BJ (cell line): Measurements from ENCODE around the gene C19orf25. TPM values are rescaled to one million over a fixed set of nuclear protein-coding genes. Genes with fewer than 3 reads are reported as not detected.

ENCODE experiments used
- CTCF ChIA-PET: fragments of 350-600 bp; formaldehyde crosslinking; extraction: SDS; loops from one replicate; lab custom pipeline; 2021; ENCODE audit warnings: antibody characterized with exemption, inconsistent platforms; lab: Yijun Ruan, JAX
- POLR2A ChIA-PET: fragments of 300-600 bp; sonication (Branson Sonifier 250); formaldehyde crosslinking; extraction: SDS; loops from one replicate; lab custom pipeline; 2021; ENCODE audit warnings: antibody characterized with exemption; lab: Charles Lee
- DNase-seq: peaks from one replicate; pipeline ENCODE4 v3.0.0-alpha.2; 2011; ENCODE audit warnings: low read depth
- H3K27me3 ChIP-seq: 2 replicates; pipeline ENCODE4 v1.6.0; 2011; ENCODE audit warnings: low read length; ENCODE audit not compliant: control insufficient read depth, insufficient read depth
- H3K36me3 ChIP-seq: 2 replicates; pipeline ENCODE4 v1.5.1; 2011; ENCODE audit warnings: low read length; ENCODE audit not compliant: control insufficient read depth, insufficient read depth
- H3K4me3 ChIP-seq: 2 replicates; pipeline ENCODE4 v1.5.1; 2011; ENCODE audit warnings: low read depth, mild to moderate bottlenecking, control low read depth, low read length
- CTCF ChIP-seq: IDR thresholded peaks from 2 replicates; pipeline ENCODE4 v1.5.1; 2011; ENCODE audit warnings: low read depth, mild to moderate bottlenecking, control low read depth, inconsistent platforms, low read length, moderate library complexity; ENCODE audit not compliant: insufficient read depth
- polyA plus RNA-seq: library from polyadenylated mRNA; depleted of rRNA; stranded (reverse); fragments of >200 nt; gene quantifications from 2 replicates; pipeline ENCODE4 v1.2.3, GENCODE V29; 2011

Gene C19orf25
- polyA plus RNA-seq, 1 experiment = 32.6 TPM

DNA sequence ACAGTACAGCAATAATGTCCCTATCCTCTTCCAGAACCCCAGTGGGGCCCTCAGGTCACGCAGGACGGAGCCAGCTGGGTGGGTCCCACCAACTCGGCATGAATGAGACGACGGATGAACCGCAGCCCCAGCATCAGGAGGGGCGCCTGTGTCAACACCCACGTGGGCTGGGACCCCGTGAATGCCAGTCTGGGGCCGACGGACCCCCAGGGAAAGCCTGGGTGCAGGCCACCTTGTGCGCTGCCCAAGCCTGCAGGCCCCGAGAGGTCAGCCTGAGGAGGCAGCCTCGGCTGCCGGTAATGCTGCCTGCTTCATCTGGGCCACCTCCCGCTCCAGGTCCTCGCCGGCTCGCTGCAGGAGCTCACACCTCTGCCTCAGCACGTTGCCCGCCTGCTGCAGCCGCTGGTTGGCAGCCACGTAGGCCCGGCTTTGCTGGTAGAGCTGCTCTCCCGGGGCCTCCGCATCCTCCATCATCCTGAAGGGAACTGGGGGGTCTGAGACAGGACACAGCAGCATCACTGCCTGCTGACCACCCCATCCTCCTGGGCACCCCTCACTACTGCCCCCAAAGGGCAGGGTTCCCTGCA is 4.2 kb downstream of the C19orf25 start:
- H3K4me3 ChIP-seq = no peak overlapping the region
- TF ChIP-seq CTCF = no peak
- ChIA-PET CTCF (interaction anchor here (2.1 kb wide), 1 partner anchor 9 kb away, joined by 8 read pairs; no protein-coding TSS in a partner anchor), POLR2A (no interaction called here)
- peaks cover 14% of the 10 kb centered on the region for H3K27me3 ChIP-seq
- DNase-seq = no peak
- H3K36me3 ChIP-seq = peaks cover 6% of the 10 kb centered on the region

GRCh38 chr19:1474011-1474764 is 4.8 kb downstream of the C19orf25 start:
- Histone ChIP-seq H3K27me3 (peaks cover 14% of the 10 kb centered on the region), H3K4me3 (no peak overlapping the region), H3K36me3 (peaks cover 6% of the 10 kb centered on the region)
- DNase-seq = no peak
- ChIA-PET POLR2A (no interaction called here), CTCF (interaction anchor here (1.3 to 2.1 kb wide), 2 partner anchors 9 to 29 kb away, joined by 5 to 8 read pairs; no protein-coding TSS in a partner anchor)
- TF ChIP-seq CTCF = no peak

- ChIA-PET CTCF (interaction anchor here (1.3 kb wide), 1 partner anchor 28 kb away, joined by 5 read pairs; no protein-coding TSS in a partner anchor), POLR2A (no interaction called here)
- Histone ChIP-seq H3K27me3 (peaks cover 17% of the 10 kb centered on the region), H3K36me3 (peaks cover 6% of the 10 kb centered on the region), H3K4me3 (no peak overlapping the region)
- TF ChIP-seq CTCF = no peak
- no peak for DNase-seq
Measured at GRCh38 chr19:1473085-1473851, 5.7 kb downstream of the C19orf25 start.

- no peak for DNase-seq
- no peak for TF ChIP-seq CTCF
- no peak overlapping the region for H3K4me3 ChIP-seq
- ChIA-PET CTCF (interaction anchor here (1.1 to 1.3 kb wide), 2 partner anchors 10 to 27 kb away, joined by 3 to 5 read pairs; no protein-coding TSS in a partner anchor), POLR2A (interaction anchor here (0.6 kb wide), 1 partner anchor 104 kb away, joined by 3 read pairs; no protein-coding TSS in a partner anchor)
- peaks cover 19% of the 10 kb centered on the region for H3K27me3 ChIP-seq
- peaks cover 6% of the 10 kb centered on the region for H3K36me3 ChIP-seq
Measured at GRCh38 chr19:1472231-1473084, 6.6 kb downstream of the C19orf25 start.
